SK-N-SH treated with all-trans-retinoic acid at 6 μM for 48 hours (cell line): ENCODE data around the gene EVX1.

Experiments used
- ATAC-seq: fragments of 200-7000 bp; cut with Tn5 transposase; 3 replicates; pipeline ENCODE4 v1.9.1; 2020; ENCODE audit warnings: mild to moderate bottlenecking, moderate library complexity
- ARNTL ChIP-seq: fragments of 450-650 bp; formaldehyde crosslinking; IDR thresholded peaks from 2 replicates; pipeline ENCODE4 v1.5.0; 2020; ENCODE audit warnings: low read depth, mild to moderate bottlenecking, moderate library complexity, borderline replicate concordance
- BACH2 ChIP-seq: fragments of 250-450 bp; sonication (Bioruptor Pico); IDR thresholded peaks from 2 replicates; pipeline ENCODE4 v1.9.0; 2021; ENCODE audit warnings: mild to moderate bottlenecking, borderline replicate concordance
- CREB5 ChIP-seq: fragments of 250-450 bp; sonication (Bioruptor Pico); IDR thresholded peaks from 2 replicates; pipeline ENCODE4 v1.5.1; 2020; ENCODE audit warnings: low read depth, mild to moderate bottlenecking, moderate library complexity
- CSDC2 ChIP-seq: fragments of 250-450 bp; sonication (Bioruptor Pico); IDR thresholded peaks from 2 replicates; pipeline ENCODE4 v1.5.0; 2020; ENCODE audit warnings: mild to moderate bottlenecking, moderate library complexity
- CSRNP3 ChIP-seq: fragments of 250-450 bp; sonication (Bioruptor Pico); IDR thresholded peaks from 2 replicates; pipeline ENCODE4 v1.5.1; 2021; ENCODE audit warnings: mild to moderate bottlenecking, moderate library complexity
- ESRRG ChIP-seq: fragments of 250-450 bp; sonication (Bioruptor Pico); IDR thresholded peaks from 2 replicates; pipeline ENCODE4 v1.6.1; 2021; ENCODE audit warnings: mild to moderate bottlenecking
- GLIS3 ChIP-seq: fragments of 250-450 bp; sonication (Bioruptor Pico); IDR thresholded peaks from 2 replicates; pipeline ENCODE4 v1.5.0; 2020; ENCODE audit warnings: mild to moderate bottlenecking, moderate library complexity
- ISL1 ChIP-seq: fragments of 250-450 bp; sonication (Bioruptor Pico); IDR thresholded peaks from 2 replicates; pipeline ENCODE4 v2.1.2; 2022; ENCODE audit warnings: mild to moderate bottlenecking, moderate library complexity
- OSR1 ChIP-seq: fragments of 250-450 bp; sonication (Bioruptor Pico); IDR thresholded peaks from 2 replicates; pipeline ENCODE4 v1.8.0; 2022; ENCODE audit warnings: moderate library complexity, mild to moderate bottlenecking, inconsistent platforms
- PATZ1 ChIP-seq: fragments of 250-450 bp; sonication (Bioruptor Pico); IDR thresholded peaks from 2 replicates; pipeline ENCODE4 v1.8.0; 2020; ENCODE audit warnings: mild to moderate bottlenecking, moderate library complexity, borderline replicate concordance
- POU6F1 ChIP-seq: fragments of 250-450 bp; sonication (Bioruptor Pico); IDR thresholded peaks from 2 replicates; pipeline ENCODE4 v1.8.0; 2021; ENCODE audit warnings: low read depth, mild to moderate bottlenecking, moderate library complexity, borderline replicate concordance
- PPARA ChIP-seq: fragments of 250-450 bp; sonication (Bioruptor Pico); IDR thresholded peaks from 2 replicates; pipeline ENCODE4 v1.5.0; 2020; ENCODE audit warnings: mild to moderate bottlenecking, borderline replicate concordance
- RARB ChIP-seq: fragments of 250-450 bp; sonication (Bioruptor Pico); IDR thresholded peaks from 2 replicates; pipeline ENCODE4 v1.8.0; 2021; ENCODE audit warnings: mild to moderate bottlenecking, moderate library complexity
- SNAI2 ChIP-seq: fragments of 250-450 bp; sonication (Bioruptor Pico); IDR thresholded peaks from 2 replicates; pipeline ENCODE4 v1.5.0; 2020; ENCODE audit warnings: mild to moderate bottlenecking, moderate library complexity
- TOX ChIP-seq: fragments of 250-450 bp; sonication (Bioruptor Pico); IDR thresholded peaks from 2 replicates; pipeline ENCODE4 v1.8.0; 2021; ENCODE audit warnings: mild to moderate bottlenecking, moderate library complexity, borderline replicate concordance
- TSHZ2 ChIP-seq: fragments of 250-450 bp; sonication (Bioruptor Pico); IDR thresholded peaks from 2 replicates; pipeline ENCODE4 v1.5.0; 2020; ENCODE audit warnings: mild to moderate bottlenecking, moderate library complexity
- ZFP3 ChIP-seq: fragments of 250-450 bp; sonication (Bioruptor Pico); IDR thresholded peaks from 2 replicates; pipeline ENCODE4 v1.5.0; 2020; ENCODE audit warnings: mild to moderate bottlenecking, moderate library complexity
- ZFP30 ChIP-seq: fragments of 450-650 bp; formaldehyde crosslinking; IDR thresholded peaks from 2 replicates; pipeline ENCODE4 v1.5.0; 2022; ENCODE audit warnings: mild to moderate bottlenecking, moderate library complexity
- ZNF565 ChIP-seq: fragments of 450-650 bp; formaldehyde crosslinking; conservative IDR thresholded peaks from 2 replicates; pipeline ENCODE4 v1.5.0; 2020; ENCODE audit warnings: low read depth, mild to moderate bottlenecking, moderate library complexity
- ZNF70 ChIP-seq: fragments of 450-650 bp; formaldehyde crosslinking; IDR thresholded peaks from 2 replicates; pipeline ENCODE4 v1.5.0; 2020; ENCODE audit warnings: mild to moderate bottlenecking, moderate library complexity
- ZNF8 ChIP-seq: fragments of 450-650 bp; formaldehyde crosslinking; IDR thresholded peaks from 2 replicates; pipeline ENCODE4 v1.5.0; 2020; ENCODE audit warnings: mild to moderate bottlenecking, moderate library complexity

EVX1 gene

GRCh38 chr7:27248427-27248806 is 5.8 kb downstream of the EVX1 start:
- TF ChIP-seq ZFP3 (no peak), TOX (CRISPR knock-in tag) (no peak), POU6F1 (no peak)
- no peak for ATAC-seq

GRCh38 chr7:27248911-27249723 is 6.5 kb downstream of the EVX1 start:
- TF ChIP-seq CSDC2 (CRISPR knock-in tag) (no peak), PATZ1 (CRISPR knock-in tag) (no peak), TOX (CRISPR knock-in tag) (no peak)
- no peak for ATAC-seq

GRCh38 chr7:27249724-27250556 is 7.3 kb downstream of the EVX1 start:
- no peak for ATAC-seq

More at GRCh38 chr7:27249724-27250556, 7.3 kb downstream of the EVX1 start:
- TF ChIP-seq ISL1 (CRISPR knock-in tag) (no peak), ZFP3 (no peak), CREB5 (CRISPR knock-in tag) (no peak), ARNTL (CRISPR knock-in tag) (no peak), ESRRG (CRISPR knock-in tag) (no peak), ZNF565 (no peak), RARB (CRISPR knock-in tag) (no peak), TOX (CRISPR knock-in tag) (no peak), CSRNP3 (CRISPR knock-in tag) (no peak), ZFP30 (CRISPR knock-in tag) (no peak), TSHZ2 (CRISPR knock-in tag) (no peak), GLIS3 (CRISPR knock-in tag) (no peak), ZNF70 (no peak), POU6F1 (no peak), SNAI2 (CRISPR knock-in tag) (no peak), CSDC2 (CRISPR knock-in tag) (no peak), PPARA (CRISPR knock-in tag) (no peak), BACH2 (CRISPR knock-in tag) (no peak), OSR1 (CRISPR knock-in tag) (no peak), ZNF8 (no peak)
